GM12891 (cell line): ENCODE data around the gene DUSP15.

ENCODE experiments used
- PAX5 ChIP-seq: IDR thresholded peaks from 2 replicates; pipeline ENCODE4 v1.6.1; 2011; ENCODE audit warnings: low read length, moderate library complexity, mild to moderate bottlenecking; ENCODE audit not compliant: insufficient read depth, severe bottlenecking
- POLR2A ChIP-seq: IDR thresholded peaks from 2 replicates; pipeline ENCODE4 v1.6.1; 2011; ENCODE audit warnings: low read depth, low read length, control low read depth
- POLR2AphosphoS5 ChIP-seq: IDR thresholded peaks from 2 replicates; pipeline ENCODE4 v1.6.1; 2011; ENCODE audit warnings: low read depth, low read length, control low read depth
- POU2F2 ChIP-seq: IDR thresholded peaks from 2 replicates; pipeline ENCODE4 v1.6.1; 2011; ENCODE audit warnings: low read depth, mild to moderate bottlenecking, control low read depth, low read length, moderate library complexity

DNA sequence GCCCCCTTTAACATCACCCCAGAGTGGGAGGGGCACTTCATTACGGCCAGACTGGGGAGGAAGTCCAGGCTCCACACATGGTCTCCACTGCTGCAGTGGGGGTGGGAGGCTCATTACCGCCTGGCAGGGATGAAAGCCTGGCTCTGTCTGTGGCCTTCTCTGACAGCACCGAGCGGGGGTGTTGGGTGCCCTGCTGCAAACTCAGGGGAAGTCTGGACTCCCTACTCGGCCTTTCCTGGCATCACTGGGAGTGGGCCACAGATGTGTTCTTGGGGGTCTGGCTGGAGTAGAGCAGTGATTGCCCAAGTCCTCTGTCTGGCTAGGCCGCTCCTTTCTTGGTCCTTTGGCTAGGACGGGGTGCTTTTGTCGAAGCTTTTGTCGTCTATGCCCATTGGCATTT, 27.2 kb upstream of the DUSP15 start:
- no peak for TF ChIP-seq POLR2A
- TF ChIP-seq PAX5 = no peak
- no peak for TF ChIP-seq POLR2AphosphoS5
- TF ChIP-seq POU2F2 = no peak
